DMS53 treated with DMSO at 0.1 percent for 48 hours (cell line): ENCODE results near the gene SLC10A7.

Experiments used
- DNase-seq: peaks from one replicate; lab custom pipeline; 2025; ENCODE audit not compliant: unreplicated experiment; lab: John Stamatoyannopoulos, UW

Gene SLC10A7

DNA sequence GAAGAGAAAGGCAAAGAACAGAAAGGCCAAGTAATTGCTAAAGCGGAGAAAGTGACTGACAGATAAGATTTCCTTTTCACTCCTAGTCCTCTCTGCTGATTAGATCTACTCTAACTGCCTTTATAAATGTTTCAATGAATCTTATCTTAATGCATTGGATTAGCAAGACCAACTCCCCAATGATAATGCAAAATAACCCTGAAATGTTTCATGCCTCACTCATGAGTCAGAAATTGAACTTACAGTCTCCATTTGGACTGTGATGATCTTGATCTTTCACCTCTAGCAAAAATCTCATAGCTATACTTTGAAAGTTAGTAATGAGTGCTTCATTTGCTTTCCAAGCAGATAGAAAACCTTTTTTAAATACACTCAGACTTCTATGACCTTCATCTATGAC, 26.5 kb downstream of the SLC10A7 start:
- DNase-seq = no peak

GRCh38 chr4:146494143-146494542, 27.6 kb downstream of the SLC10A7 start:
- DNase-seq = no peak

- DNase-seq = no peak
These were observed 31.6 kb downstream of the SLC10A7 start for GRCh38 chr4:146490106-146490505.

GRCh38 chr4:146488495-146489174, 33.1 kb downstream of the SLC10A7 start:
- no peak for DNase-seq

- DNase-seq = no peak
These were observed 35.2 kb downstream of the SLC10A7 start for GRCh38 chr4:146486565-146486964.

- no peak for DNase-seq
These were observed 35.8 kb downstream of the SLC10A7 start for GRCh38 chr4:146485968-146486367.

- DNase-seq = no peak
These were observed 39.0 kb downstream of the SLC10A7 start for GRCh38 chr4:146482788-146483187.

- no peak for DNase-seq
These were observed 40.5 kb downstream of the SLC10A7 start for GRCh38 chr4:146481246-146481645.

DNA sequence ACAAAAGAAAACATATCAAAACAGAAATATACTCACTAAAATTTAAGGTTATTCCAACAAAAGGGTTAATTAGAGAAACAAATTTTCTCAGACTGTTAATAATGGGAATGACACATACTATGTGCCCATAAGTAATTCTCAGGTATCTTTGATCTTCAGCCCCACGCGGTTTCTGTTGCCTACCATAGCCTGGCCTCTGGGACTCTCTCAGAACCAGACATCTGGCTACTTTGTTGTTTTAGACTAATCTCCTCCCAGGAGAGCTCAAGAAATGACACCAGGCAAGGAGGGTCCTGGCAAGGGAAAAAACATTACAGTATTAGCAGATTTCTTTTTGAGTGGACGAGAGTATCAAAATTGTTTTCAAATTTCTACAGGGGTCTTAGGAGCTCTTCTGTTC, 43.7 kb downstream of the SLC10A7 start:
- DNase-seq = no peak

DNA sequence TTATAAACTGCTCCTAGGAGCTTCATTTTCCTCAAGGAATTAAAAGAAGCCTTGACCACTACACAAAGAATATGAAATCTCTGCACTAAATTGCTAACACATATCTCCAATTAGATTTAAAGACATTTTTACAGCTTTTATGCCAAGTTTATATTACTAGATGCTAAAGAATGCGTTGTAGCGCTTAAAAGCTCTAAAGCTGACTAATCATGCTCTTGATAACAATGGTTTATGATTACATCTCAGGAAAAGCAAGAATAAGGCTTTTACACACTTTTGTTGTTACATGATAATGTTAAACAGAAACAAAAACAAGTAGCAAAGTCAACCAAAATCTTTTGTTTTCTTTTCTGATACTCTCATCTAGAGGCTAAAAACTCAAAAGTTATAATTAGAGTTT, 44.7 kb downstream of the SLC10A7 start:
- no peak for DNase-seq

DNA sequence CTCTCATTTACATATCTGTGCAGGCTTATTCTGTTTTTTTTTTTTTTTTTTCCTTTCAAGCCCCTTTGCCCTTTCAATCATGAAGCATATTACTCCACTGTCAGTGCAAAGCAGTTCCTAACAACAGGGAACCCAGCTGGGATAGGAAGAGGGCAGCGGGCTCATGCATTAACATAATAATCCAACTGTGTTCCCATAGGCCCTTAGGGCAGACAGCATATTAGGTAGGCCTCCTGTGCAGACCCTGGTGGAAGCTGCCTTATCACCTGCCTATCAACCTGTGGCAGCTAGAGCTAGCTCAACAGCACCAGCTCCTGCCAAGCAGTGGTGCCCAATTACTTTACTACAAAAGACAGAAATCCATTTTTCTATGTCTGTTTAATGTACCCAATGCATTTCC, 49.3 kb downstream of the SLC10A7 start:
- DNase-seq = no peak

- no peak for DNase-seq
These were observed 51.1 kb downstream of the SLC10A7 start for GRCh38 chr4:146470604-146471003.

- DNase-seq = no peak
These were observed 52.7 kb downstream of the SLC10A7 start for GRCh38 chr4:146469022-146469421.

DNA sequence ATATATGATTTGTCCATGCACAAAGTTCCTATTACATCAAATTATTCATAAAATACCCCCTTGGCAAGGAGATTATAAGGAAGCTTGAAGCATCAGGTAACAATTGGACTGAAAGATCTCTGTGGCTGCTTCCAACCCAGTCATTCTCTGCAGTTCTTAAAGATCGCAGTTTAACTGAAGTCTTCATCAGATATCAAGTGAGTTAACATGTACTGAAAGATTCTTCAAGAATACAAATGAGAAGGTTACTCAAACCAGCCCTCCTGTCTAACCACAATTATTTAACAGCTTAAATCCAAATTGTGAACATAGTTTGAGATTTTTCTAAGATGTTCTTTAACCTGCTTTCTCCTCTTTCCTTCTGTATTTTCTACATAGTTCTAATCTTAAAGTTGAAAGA, 56.1 kb downstream of the SLC10A7 start:
- no peak for DNase-seq

GRCh38 chr4:146462251-146462650, 59.5 kb downstream of the SLC10A7 start:
- no peak for DNase-seq

DNA sequence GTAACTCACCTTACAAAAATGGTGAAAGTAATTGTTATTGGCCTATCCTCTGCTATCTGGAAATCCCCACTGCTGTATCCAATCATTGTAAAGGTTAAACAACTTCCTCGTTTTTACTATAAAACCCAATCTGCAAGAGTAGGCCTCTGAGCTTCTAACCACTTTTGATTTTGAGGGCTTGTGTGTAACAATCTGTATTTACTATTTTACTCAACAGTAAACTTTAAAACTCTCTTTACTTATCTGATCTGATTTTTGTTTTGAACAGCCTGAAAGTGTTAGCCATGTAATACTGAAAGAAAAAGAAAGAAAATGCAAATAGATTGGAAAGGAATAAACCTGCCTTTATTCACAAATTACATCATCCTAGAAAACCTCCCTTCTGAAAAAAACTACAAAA, 63.1 kb downstream of the SLC10A7 start:
- no peak for DNase-seq

- DNase-seq = no peak
These were observed 65.1 kb downstream of the SLC10A7 start for GRCh38 chr4:146456681-146457080.

DNA sequence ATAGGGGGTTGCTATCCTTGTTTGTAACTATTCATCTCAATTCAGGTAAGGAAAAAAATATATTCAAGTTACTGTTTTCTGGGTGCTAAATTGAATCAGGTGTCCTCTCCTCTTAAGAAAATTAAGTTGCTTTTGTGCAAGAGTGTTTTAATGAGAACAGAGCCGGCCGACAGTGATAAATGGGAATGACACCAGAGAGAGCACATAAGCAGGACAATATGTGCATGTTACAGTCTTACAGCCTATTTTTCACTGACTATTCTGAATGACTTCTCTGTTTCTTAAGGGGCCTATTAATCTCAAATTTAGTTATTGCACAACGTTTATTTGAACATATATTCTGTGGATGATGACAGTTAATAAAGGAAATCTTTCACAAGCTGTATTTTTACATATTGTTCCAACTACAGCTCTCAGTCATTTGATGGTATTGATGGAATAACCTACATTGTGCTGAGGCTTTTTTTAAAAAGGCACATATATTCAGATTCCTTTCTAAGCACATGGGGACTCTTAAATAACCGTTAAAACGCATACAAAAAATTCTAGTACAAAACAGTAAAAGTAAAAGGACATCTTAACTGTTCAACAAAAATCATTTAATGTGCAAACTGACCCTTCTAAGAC, 68.4 kb downstream of the SLC10A7 start:
- no peak for DNase-seq

DNA sequence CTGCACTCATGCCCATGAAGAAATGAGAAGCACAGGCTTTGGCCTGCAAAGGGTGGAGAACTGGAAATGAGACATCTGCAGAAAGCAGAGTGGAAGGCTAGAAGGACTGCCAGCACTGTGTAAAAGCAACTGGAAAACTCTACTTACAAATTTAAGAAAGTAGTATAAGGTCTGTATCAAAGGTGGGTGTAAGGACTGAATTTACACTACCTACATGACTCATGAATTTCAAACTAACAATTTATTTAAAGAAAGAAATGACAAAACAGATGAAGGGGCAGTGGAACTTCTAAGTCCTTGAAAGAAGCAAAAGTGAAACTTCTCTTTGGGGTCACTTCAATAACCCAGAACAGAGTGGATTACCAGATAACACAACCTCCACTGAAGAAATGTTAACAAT, 71.2 kb downstream of the SLC10A7 start:
- no peak for DNase-seq

DNA sequence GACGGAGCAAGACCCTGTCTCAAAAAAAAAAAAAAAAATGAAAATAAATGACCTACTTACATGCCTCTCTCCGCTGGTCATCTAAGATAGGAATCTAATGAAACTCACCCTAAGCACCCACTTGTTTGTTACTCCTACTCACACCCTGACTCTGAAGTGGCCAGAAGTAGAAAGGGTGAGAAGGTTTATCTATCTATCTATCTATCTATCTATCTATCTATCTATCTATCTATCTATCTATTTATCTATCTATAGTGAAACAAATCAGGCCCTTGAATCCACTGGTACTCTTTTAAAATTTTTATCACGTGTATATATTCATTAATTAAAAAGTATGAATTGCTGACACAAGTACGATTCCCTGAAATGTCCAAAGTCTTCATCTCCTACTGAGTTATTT, 75.2 kb downstream of the SLC10A7 start:
- DNase-seq = no peak

- DNase-seq = no peak
These were observed 76.3 kb downstream of the SLC10A7 start for GRCh38 chr4:146445198-146446150.

DNA sequence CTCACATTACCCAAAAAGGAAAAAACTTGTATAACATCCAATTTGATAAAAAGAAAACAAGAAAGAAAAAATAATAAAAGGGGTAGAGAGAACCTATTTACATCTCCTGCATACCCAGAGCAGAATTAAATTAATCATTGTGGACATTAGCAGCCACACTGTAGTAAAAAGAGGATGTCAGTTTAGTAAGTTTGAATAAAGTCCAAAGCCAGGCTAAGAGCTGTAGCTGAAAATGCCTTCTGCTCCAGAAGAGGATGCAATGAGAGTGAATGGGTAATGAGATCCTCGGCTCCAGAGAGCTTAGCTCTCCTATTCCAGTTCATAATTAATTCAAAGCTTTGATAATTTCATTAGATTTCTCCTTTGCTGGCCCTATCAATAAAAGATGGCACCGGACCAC, 78.2 kb downstream of the SLC10A7 start:
- no peak for DNase-seq
